IMR-90 (cell line): ENCODE measurements around the gene RGPD4. TPM values are rescaled to one million over a fixed set of nuclear protein-coding genes. Genes with fewer than 3 reads are reported as not detected.

Source experiments
- ATAC-seq: fragments of 200-7000 bp; cut with Tn5 transposase; 2 replicates; pipeline ENCODE4 v1.9.1; 2020; ENCODE audit warnings: low read depth, mild to moderate bottlenecking, moderate library complexity
- BruUV-seq: library from RNA; stranded (reverse); fragments of 400-500 nt; replicated peaks from 2 replicates; lab custom pipeline; 2021; lab: Mats Ljungman, UMichigan
- CTCF ChIA-PET: fragments of 300-600 bp; formaldehyde crosslinking; extraction: SDS; loops from one replicate; lab custom pipeline; 2021; ENCODE audit warnings: antibody characterized with exemption; lab: Yijun Ruan, JAX
- POLR2A ChIA-PET: fragments of 300-600 bp; sonication (Branson Sonifier 250); formaldehyde crosslinking; loops from one replicate; lab custom pipeline; 2022; ENCODE audit warnings: antibody characterized with exemption; ENCODE audit not compliant: unreplicated experiment; lab: Charles Lee
- DNase-seq: peaks from one replicate; pipeline ENCODE4 v3.0.0; 2013
- H2AFZ ChIP-seq: replicated peaks from 2 replicates; pipeline ENCODE3; 2013; ENCODE audit warnings: low read length, mild to moderate bottlenecking; ENCODE audit not compliant: poor library complexity
- H2AK5ac ChIP-seq: 2 replicates; pipeline ENCODE4 v1.6.1; 2013; ENCODE audit warnings: low read depth, low read length, inconsistent platforms
- H2AK9ac ChIP-seq: replicated peaks from 2 replicates; pipeline ENCODE3; 2013; ENCODE audit warnings: mild to moderate bottlenecking, low read depth, low read length, moderate library complexity; ENCODE audit not compliant: poor library complexity
- H2BK120ac ChIP-seq: 2 replicates; pipeline ENCODE4 v1.6.1; 2013; ENCODE audit warnings: low read depth, low read length, inconsistent platforms
- H2BK15ac ChIP-seq: 3 replicates; pipeline ENCODE4 v1.6.1; 2013; ENCODE audit warnings: low read depth, low read length, inconsistent platforms
- H2BK20ac ChIP-seq: 2 replicates; pipeline ENCODE4 v1.6.1; 2013; ENCODE audit warnings: low read depth, mild to moderate bottlenecking, inconsistent platforms, low read length, moderate library complexity
- H2BK5ac ChIP-seq: 2 replicates; pipeline ENCODE4 v1.6.1; 2013; ENCODE audit warnings: mild to moderate bottlenecking, low read depth, low read length, inconsistent platforms; ENCODE audit not compliant: poor library complexity, severe bottlenecking
- H3K14ac ChIP-seq: replicated peaks from 2 replicates; pipeline ENCODE4 v1.6.1; 2013; ENCODE audit warnings: low read depth, low read length, inconsistent platforms
- H3K18ac ChIP-seq: 2 replicates; pipeline ENCODE4 v1.6.1; 2013; ENCODE audit warnings: low read depth, low read length, control low read depth
- H3K23ac ChIP-seq: 2 replicates; pipeline ENCODE4 v1.6.1; 2013; ENCODE audit warnings: low read depth, low read length, inconsistent platforms
- H3K27ac ChIP-seq: 2 replicates; pipeline ENCODE4 v1.5.1; 2013; ENCODE audit warnings: mild to moderate bottlenecking, control low read depth, low read length; ENCODE audit not compliant: insufficient read depth
- H3K27me3 ChIP-seq: 2 replicates; pipeline ENCODE4 v1.6.1; 2013; ENCODE audit warnings: low read length; ENCODE audit not compliant: control insufficient read depth, insufficient read depth
- H3K36me3 ChIP-seq: 2 replicates; pipeline ENCODE4 v1.6.1; 2013; ENCODE audit warnings: low read length, mixed read lengths; ENCODE audit not compliant: control insufficient read depth, insufficient read depth
- H3K4ac ChIP-seq: 2 replicates; pipeline ENCODE4 v1.6.1; 2013; ENCODE audit warnings: low read depth, low read length, inconsistent platforms
- H3K4me1 ChIP-seq: 2 replicates; pipeline ENCODE4 v1.6.1; 2013; ENCODE audit warnings: low read length, mixed read lengths; ENCODE audit not compliant: control insufficient read depth, insufficient read depth
- H3K4me2 ChIP-seq: 2 replicates; pipeline ENCODE4 v1.6.1; 2013; ENCODE audit warnings: low read depth, mild to moderate bottlenecking, control low read depth, low read length, moderate library complexity
- H3K4me3 ChIP-seq: 2 replicates; pipeline ENCODE4 v1.5.1; 2013; ENCODE audit warnings: low read depth, mild to moderate bottlenecking, control low read depth, low read length, moderate library complexity; ENCODE audit not compliant: insufficient read depth
- H3K56ac ChIP-seq: 2 replicates; pipeline ENCODE4 v1.6.1; 2013; ENCODE audit warnings: low read length, inconsistent platforms; ENCODE audit not compliant: insufficient read depth; ENCODE audit errors: extremely low read depth
- H3K79me1 ChIP-seq, 2 experiments: 2 replicates each; pipeline ENCODE4 v1.6.1; 2013; ENCODE audit warnings: low read length in 2 of 2, inconsistent platforms in 1 of 2, low read depth in 1 of 2
- H3K9ac ChIP-seq: 2 replicates; pipeline ENCODE4 v1.6.1; 2013; ENCODE audit warnings: low read depth, low read length, control low read depth
- H3K9me1 ChIP-seq: 2 replicates; pipeline ENCODE4 v1.6.1; 2013; ENCODE audit warnings: low read length, inconsistent platforms; ENCODE audit not compliant: insufficient read depth
- H3K9me3 ChIP-seq: 2 replicates; pipeline ENCODE4 v1.6.1; 2013; ENCODE audit warnings: low read length; ENCODE audit not compliant: control insufficient read depth, insufficient read depth
- H4K20me1 ChIP-seq: 2 replicates; pipeline ENCODE4 v1.6.1; 2013; ENCODE audit warnings: low read length, inconsistent platforms; ENCODE audit not compliant: insufficient read depth
- H4K5ac ChIP-seq: 2 replicates; pipeline ENCODE4 v1.6.1; 2013; ENCODE audit warnings: mild to moderate bottlenecking, low read depth, low read length, control low read depth
- H4K8ac ChIP-seq, 2 experiments: 2 replicates each; pipeline ENCODE4 v1.6.1; 2013; ENCODE audit warnings: low read depth in 2 of 2, low read length in 2 of 2, control low read depth in 1 of 2, inconsistent platforms in 1 of 2
- H4K91ac ChIP-seq: 2 replicates; pipeline ENCODE4 v1.6.1; 2013; ENCODE audit warnings: low read depth, low read length, inconsistent platforms; ENCODE audit not compliant: insufficient read depth
- CHD1 ChIP-seq: IDR thresholded peaks from 2 replicates; pipeline ENCODE4 v1.6.1; 2012; ENCODE audit warnings: low read depth, low read length, improper control_type of control experiment
- ELK1 ChIP-seq: fragments of 150-350 bp; IDR thresholded peaks from 2 replicates; pipeline ENCODE4 v1.6.1; 2016; ENCODE audit warnings: low read depth, mild to moderate bottlenecking, low read length, moderate library complexity, borderline replicate concordance
- MAFK ChIP-seq: IDR thresholded peaks from 2 replicates; pipeline ENCODE4 v1.6.1; 2012; ENCODE audit warnings: low read depth, low read length, improper control_type of control experiment
- MAZ ChIP-seq: IDR thresholded peaks from 2 replicates; pipeline ENCODE4 v1.6.1; 2012; ENCODE audit warnings: low read depth, mild to moderate bottlenecking, low read length, improper control_type of control experiment, moderate library complexity, borderline replicate concordance
- NFE2L2 ChIP-seq: fragments of 150-350 bp; IDR thresholded peaks from 2 replicates; pipeline ENCODE4 v1.6.1; 2016; ENCODE audit warnings: low read depth, mild to moderate bottlenecking, low read length
- USF2 ChIP-seq: fragments of 150-350 bp; IDR thresholded peaks from 2 replicates; pipeline ENCODE4 v1.6.1; 2017; ENCODE audit warnings: mild to moderate bottlenecking, antibody characterized with exemption, low read length, low read depth
- WGBS, 2 experiments: methylation state at CpG; one replicate each; pipeline versions ENCODE4 v1.1.5 to v1.1.7; 2013; ENCODE audit warnings: missing lambda C conversion rate in 2 of 2; ENCODE audit not compliant: insufficient read length in 1 of 2; ENCODE audit errors: extremely low coverage in 2 of 2; 5-methylcytosine and 5-hydroxymethylcytosine counted together
- dilution Hi-C: fragments of 300-500 bp; cut with HindIII; formaldehyde crosslinking; loops from one replicate; pipeline ENCODE4 v1.14.3; 2018; ENCODE audit warnings: low sequenced_read_pairs; ENCODE audit not compliant: unreplicated experiment
- in situ Hi-C: fragments of 300-500 bp; cut with MboI; formaldehyde crosslinking; loops from 3 replicates; pipeline ENCODE4 v1.14.3; 2019; ENCODE audit warnings: low sequenced_read_pairs, inconsistent platforms, mixed read lengths
- intact Hi-C: fragments of 100-400 bp; cut with micrococcal nuclease; formaldehyde crosslinking; loops from 2 replicates; pipeline ENCODE4 v1.10.0; 2022
- polyA plus RNA-seq, 3 experiments: library from polyadenylated mRNA; depleted of rRNA; stranded (reverse); fragments of >200 nt; gene quantifications; 2 replicates each; pipeline ENCODE4 v1.2.3, GENCODE V29; 2012; ENCODE audit warnings: low replicate concordance in 1 of 3
- total RNA-seq: library from RNA; depleted of rRNA; stranded (reverse); fragments of >200 nt; gene quantifications from 2 replicates; pipeline ENCODE4 v1.2.3, GENCODE V29; 2012

RGPD4 gene
- total and polyA plus RNA-seq, 2 of the 4 experiments (the other 2 are of a cell fraction): not detected

GRCh38 chr2:107817378-107817777 lies 9.3 kb upstream of the RGPD4 start:
- Histone ChIP-seq H3K9ac (no peak overlapping the region), H3K27me3 (no peaks in the 10 kb centered on the region), H3K79me1 (no peaks in the 10 kb centered on the region), H3K36me3 (no peaks in the 10 kb centered on the region), H4K5ac (no peak overlapping the region), H3K23ac (no peak overlapping the region), H2BK20ac (no peak overlapping the region), H3K4me2 (no peak overlapping the region), H2AFZ (no peak overlapping the region), H3K4me3 (no peak overlapping the region), H3K4ac (no peak overlapping the region), H2AK9ac (no peak overlapping the region), H3K4me1 (no peaks in the 10 kb centered on the region), H3K56ac (no peak overlapping the region), H3K27ac (no peak overlapping the region), H3K14ac (no peak overlapping the region), H4K91ac (no peak overlapping the region), H4K8ac (no peak overlapping the region), H4K20me1 (no peaks in the 10 kb centered on the region), H2BK120ac (no peak overlapping the region), H2AK5ac (no peak overlapping the region), H3K18ac (no peak overlapping the region), H2BK5ac (no peak overlapping the region), H3K9me1 (no peaks in the 10 kb centered on the region), H3K9me3 (no peaks in the 10 kb centered on the region), H2BK15ac (no peak overlapping the region)
- in situ Hi-C loops: no loop called here
- ChIA-PET POLR2A (no interaction called here), CTCF (no interaction called here)
- WGBS, 2 experiments: no CpG with 5 or more reads among the region's 5 CpGs
- dilution Hi-C loops: no loop called here
- DNase-seq: no peak
- intact Hi-C loops: no loop called here
- ATAC-seq: no peak
- no TSS peak for BruUV-seq
- TF ChIP-seq MAFK (no peak), USF2 (no peak), CHD1 (no peak), MAZ (no peak), NFE2L2 (no peak), ELK1 (no peak)
